ENCODE measurements around the gene IFI6. TPM values are rescaled to one million over a fixed set of nuclear protein-coding genes. Genes with fewer than 3 reads are reported as not detected.

Gene IFI6, protein sequence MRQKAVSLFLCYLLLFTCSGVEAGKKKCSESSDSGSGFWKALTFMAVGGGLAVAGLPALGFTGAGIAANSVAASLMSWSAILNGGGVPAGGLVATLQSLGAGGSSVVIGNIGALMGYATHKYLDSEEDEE
- 31.9 and 32.1 TPM in 2 replicates for total RNA-seq (2014; rRNA removed; shearing (Covaris generic))
- 50.2 and 53.5 TPM in 2 replicates for polyA plus RNA-seq (2016; fragmentation: Nextera tagmentation; extraction: Ambion mirVana)

DNA sequence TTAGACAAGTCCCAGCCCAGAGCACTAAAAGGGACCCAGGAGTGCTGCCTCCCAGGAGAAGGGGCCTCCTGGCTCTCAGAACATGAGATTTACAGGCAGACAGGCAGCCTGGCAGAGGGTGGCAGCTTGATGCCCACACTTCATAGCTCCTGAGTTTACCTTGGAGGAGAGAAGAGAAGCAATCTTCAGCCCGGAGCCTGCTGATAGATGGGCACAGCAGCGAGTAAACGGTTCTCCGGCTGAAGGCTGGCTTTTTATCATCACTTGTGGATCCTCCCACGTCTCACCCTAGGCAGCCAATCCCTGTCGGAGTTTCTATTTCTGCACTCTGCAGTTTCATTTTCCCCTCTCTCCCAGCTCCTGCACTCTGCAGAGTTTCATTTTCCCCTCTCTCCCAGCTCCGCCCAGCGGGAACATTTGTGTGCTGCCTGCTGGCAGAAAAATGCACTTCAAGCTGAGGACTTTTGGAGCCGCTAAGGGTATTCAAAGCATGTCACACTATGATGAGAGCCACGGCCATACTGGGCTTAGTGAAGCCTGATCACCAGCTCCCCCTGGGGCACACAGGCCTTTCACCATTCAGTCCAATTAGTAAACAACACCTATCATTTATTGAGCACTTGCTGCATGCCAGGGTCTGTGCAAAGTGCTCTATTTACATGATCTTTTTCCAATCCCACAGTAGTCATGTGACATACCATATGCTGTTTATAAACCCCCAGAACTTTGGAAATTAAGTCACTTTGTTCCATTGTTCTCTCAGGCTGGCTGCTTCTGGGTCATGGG is at the start of gene IFI6:
TSS of gene IFI6 (minus strand) at position 229 of the 786 bp plus-strand sequence. CDS start 2,878 bp downstream, outside the sequence.
- Histone ChIP-seq H3K27me3 (replicated peaks; ENCODE audit: insufficient read depth) (no peaks in the 10 kb centered on the region), H3K36me3 (ENCODE audit: low read depth) (no peaks in the 10 kb centered on the region), H3K79me2 (ENCODE audit: insufficient read depth) (no peaks in the 10 kb centered on the region), H3K9ac (peak within 1 kb of the TSS; percentile 79), H3K4me2 (ENCODE audit: unreplicated experiment) (peak within 1 kb of the TSS; percentile 96), H3K27ac (peak within 1 kb of the TSS; percentile 69), H3F3A (ENCODE audit: insufficient read depth) (peaks cover 19% of the 10 kb centered on the region), H3K9me3 (ENCODE audit: low read depth) (no peaks in the 10 kb centered on the region), H3K4me3 (peak within 1 kb of the TSS; percentile 76), H3K4me1 (ENCODE audit: insufficient read depth) (peaks cover 12% of the 10 kb centered on the region), H3K9me2 (ENCODE audit: insufficient read depth) (no peaks in the 10 kb centered on the region), H4K20me1 (ENCODE audit: insufficient read depth) (no peaks in the 10 kb centered on the region), H2AFZ (peak within 1 kb of the TSS; percentile 97)
- DNase-seq: peak; percentile 98
- TF ChIP-seq EZH2phosphoT487 (IDR thresholded peaks at IDR 0.05; ENCODE audit: insufficient read depth, low read depth) (no peak), EZH2 (IDR thresholded peaks at IDR 0.05; ENCODE audit: insufficient read depth, poor library complexity, severe bottlenecking) (no peak)
- in situ Hi-C loops (cut with MboI): no loop called here
- 1% methylated on average over 10 of the region's 10 CpGs for WGBS, 2 experiments (ENCODE audit: low coverage in 1 of 2, low lambda C conversion rate in 2 of 2, missing lambda C conversion rate in 2 of 2)

DNA sequence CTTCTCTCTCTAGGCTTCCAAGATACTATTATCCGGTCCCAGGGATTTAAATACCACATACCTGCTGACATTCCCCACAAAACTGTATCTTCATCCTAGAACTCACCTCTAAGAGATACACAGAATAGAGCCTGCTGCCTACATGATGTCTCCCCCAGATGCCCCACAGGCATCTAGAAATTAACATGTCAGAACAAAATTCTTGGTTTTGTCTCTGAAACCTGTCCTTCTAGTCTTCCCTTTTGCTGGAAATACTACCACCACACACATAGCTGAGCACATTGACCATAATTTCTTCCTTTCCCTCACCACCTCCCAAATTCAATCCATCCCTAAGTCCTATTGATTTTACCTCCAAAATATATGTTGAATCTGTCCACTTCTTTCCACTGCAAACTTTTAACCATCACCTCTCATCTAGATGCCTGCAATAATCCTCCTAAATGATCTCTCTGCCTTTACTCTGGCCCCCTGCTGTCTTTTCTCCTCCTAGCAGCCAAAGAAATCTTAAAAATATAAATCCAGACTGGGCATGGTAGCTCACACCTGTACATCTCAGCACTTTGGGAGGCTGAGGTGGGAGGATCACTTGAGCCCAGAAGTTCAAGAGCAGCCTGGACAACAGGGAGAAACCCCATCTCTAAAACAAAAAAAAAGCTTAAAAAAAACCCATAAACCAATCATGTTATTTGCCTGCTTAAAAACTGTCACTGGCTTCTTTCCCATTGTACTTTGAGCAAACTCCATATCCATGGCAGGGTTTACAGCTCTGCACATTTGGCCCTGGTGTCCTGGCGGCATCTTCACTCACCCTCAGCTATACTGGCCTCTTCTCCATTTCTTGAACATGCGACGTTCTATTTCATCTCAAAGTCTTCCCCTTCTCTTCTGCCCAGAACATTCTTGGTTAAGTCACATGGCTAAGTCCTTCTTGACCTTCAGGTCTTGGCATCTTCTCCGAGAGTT is 47.6 kb upstream of the IFI6 start:
- H3K9me3 ChIP-seq (ENCODE audit: low read depth): no peaks in the 10 kb centered on the region
- no peaks in the 10 kb centered on the region for H3K4me1 ChIP-seq (ENCODE audit: insufficient read depth)
- H3K4me2 ChIP-seq (ENCODE audit: unreplicated experiment): no peak overlapping the region
- in situ Hi-C loops (cut with MboI): no loop called here
- no peak overlapping the region for H3K4me3 ChIP-seq
- no peaks in the 10 kb centered on the region for H4K20me1 ChIP-seq (ENCODE audit: insufficient read depth)
- H2AFZ ChIP-seq: no peak overlapping the region
- no peak overlapping the region for H3K27ac ChIP-seq
- peaks cover 15% of the 10 kb centered on the region for H3K27me3 ChIP-seq (replicated peaks; ENCODE audit: insufficient read depth)
- DNase-seq: peak; percentile 44
- no peak for TF ChIP-seq EZH2 (IDR thresholded peaks at IDR 0.05; ENCODE audit: insufficient read depth, poor library complexity, severe bottlenecking)
- no peak for TF ChIP-seq EZH2phosphoT487 (IDR thresholded peaks at IDR 0.05; ENCODE audit: insufficient read depth, low read depth)
- no peaks in the 10 kb centered on the region for H3F3A ChIP-seq (ENCODE audit: insufficient read depth)
- no peaks in the 10 kb centered on the region for H3K79me2 ChIP-seq (ENCODE audit: insufficient read depth)
- no peak overlapping the region for H3K9ac ChIP-seq
- no peaks in the 10 kb centered on the region for H3K9me2 ChIP-seq (ENCODE audit: insufficient read depth)
- H3K36me3 ChIP-seq (ENCODE audit: low read depth): no peaks in the 10 kb centered on the region
- 68 to 73% methylated on average over 5 of the region's 5 CpGs for WGBS, 2 experiments (ENCODE audit: low coverage in 1 of 2, low lambda C conversion rate in 2 of 2, missing lambda C conversion rate in 2 of 2)

DNA sequence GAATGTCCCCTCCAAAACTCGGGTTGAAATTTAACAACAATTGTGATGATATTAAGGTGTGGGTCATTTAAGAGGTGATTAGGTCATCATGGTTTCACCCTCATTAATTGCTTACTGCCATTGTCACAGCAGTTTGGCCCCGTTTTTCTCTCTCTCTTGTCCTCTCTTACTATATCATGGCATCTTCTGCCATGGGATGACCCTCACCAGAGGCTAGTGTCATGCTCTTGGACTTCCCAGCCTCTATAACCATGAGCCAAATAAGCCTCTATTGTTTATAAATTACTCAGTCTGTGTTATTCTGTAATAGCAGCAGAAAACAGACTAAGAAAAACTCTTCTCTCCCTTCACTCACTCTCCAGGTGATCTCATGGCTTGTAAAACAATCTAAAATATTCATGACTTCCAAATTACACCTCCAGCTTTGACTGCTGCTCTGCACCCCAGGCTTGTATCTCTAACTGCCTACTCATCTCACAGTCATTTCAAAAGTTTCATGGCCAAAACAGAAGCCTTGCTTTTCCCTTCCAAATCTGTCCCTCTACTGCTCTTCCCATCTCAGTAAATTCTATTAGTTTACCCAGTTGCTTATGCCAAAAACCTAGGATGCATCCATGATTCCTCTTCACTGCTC is 44.4 kb upstream of the IFI6 start:
- Histone ChIP-seq H3F3A (ENCODE audit: insufficient read depth) (no peaks in the 10 kb centered on the region), H3K79me2 (ENCODE audit: insufficient read depth) (no peaks in the 10 kb centered on the region), H3K4me3 (no peak overlapping the region), H3K36me3 (ENCODE audit: low read depth) (no peaks in the 10 kb centered on the region), H4K20me1 (ENCODE audit: insufficient read depth) (no peaks in the 10 kb centered on the region), H3K27me3 (replicated peaks; ENCODE audit: insufficient read depth) (peaks cover 15% of the 10 kb centered on the region), H2AFZ (no peak overlapping the region), H3K27ac (no peak overlapping the region), H3K4me2 (ENCODE audit: unreplicated experiment) (no peak overlapping the region), H3K9me3 (ENCODE audit: low read depth) (no peaks in the 10 kb centered on the region), H3K9ac (no peak overlapping the region), H3K4me1 (ENCODE audit: insufficient read depth) (no peaks in the 10 kb centered on the region), H3K9me2 (ENCODE audit: insufficient read depth) (no peaks in the 10 kb centered on the region)
- TF ChIP-seq EZH2phosphoT487 (IDR thresholded peaks at IDR 0.05; ENCODE audit: insufficient read depth, low read depth): no peak
- TF ChIP-seq EZH2 (IDR thresholded peaks at IDR 0.05; ENCODE audit: insufficient read depth, poor library complexity, severe bottlenecking): no peak
- in situ Hi-C loops (cut with MboI): no loop called here
- DNase-seq: no peak
- 18 to 40% methylated on average over 2 of the region's 2 CpGs for WGBS, 2 experiments (ENCODE audit: low coverage in 1 of 2, low lambda C conversion rate in 2 of 2, missing lambda C conversion rate in 2 of 2)
